M059J (cell line): Measurements from ENCODE around the gene SLCO2B1. TPM values are rescaled to one million over a fixed set of nuclear protein-coding genes. Genes with fewer than 3 reads are reported as not detected.

Experiments
- DNase-seq: peaks from one replicate; pipeline ENCODE4 v3.0.0-alpha.2; 2012; ENCODE audit warnings: low read depth
- total RNA-seq: library from RNA; depleted of rRNA; stranded (reverse); fragments of >200 nt; shearing (Covaris generic); gene quantifications from 2 replicates; pipeline ENCODE4 v1.2.3, GENCODE V29; 2014

SLCO2B1 gene
- total RNA-seq, 1 experiment from 2014 or later: 0.74 TPM

DNA sequence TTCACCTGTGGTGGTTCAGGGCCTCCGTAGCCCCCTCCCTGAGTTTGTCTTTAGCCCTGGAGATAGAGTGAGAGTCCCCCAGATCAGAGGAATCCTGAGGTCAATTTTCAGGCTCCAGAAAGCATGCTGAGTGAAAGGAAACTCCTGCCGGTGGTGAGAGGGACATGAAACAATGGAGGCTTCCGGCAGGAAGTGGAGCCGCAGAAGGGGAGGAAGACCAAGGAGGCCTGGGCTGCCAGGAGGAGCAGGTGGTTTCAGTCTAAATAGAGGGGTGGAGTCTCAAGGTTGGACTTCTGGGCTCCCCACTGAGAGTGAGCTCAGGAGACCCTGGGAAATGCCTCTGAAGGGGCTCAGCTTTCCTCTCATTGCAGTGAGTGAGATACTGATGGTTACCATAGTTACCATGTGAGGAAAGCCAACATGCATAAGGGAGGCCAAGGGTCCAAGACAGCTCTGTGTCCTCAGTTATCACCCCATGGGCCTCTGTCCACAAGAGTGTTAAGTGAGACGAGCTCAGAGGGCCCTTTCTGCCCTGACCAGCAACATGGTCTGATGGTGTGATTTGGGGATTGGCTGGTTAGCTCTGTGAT, 10.7 kb downstream of the SLCO2B1 start:
- no peak for DNase-seq

GRCh38 chr11:75162954-75163353, 12.0 kb downstream of the SLCO2B1 start:
- DNase-seq: no peak

DNA sequence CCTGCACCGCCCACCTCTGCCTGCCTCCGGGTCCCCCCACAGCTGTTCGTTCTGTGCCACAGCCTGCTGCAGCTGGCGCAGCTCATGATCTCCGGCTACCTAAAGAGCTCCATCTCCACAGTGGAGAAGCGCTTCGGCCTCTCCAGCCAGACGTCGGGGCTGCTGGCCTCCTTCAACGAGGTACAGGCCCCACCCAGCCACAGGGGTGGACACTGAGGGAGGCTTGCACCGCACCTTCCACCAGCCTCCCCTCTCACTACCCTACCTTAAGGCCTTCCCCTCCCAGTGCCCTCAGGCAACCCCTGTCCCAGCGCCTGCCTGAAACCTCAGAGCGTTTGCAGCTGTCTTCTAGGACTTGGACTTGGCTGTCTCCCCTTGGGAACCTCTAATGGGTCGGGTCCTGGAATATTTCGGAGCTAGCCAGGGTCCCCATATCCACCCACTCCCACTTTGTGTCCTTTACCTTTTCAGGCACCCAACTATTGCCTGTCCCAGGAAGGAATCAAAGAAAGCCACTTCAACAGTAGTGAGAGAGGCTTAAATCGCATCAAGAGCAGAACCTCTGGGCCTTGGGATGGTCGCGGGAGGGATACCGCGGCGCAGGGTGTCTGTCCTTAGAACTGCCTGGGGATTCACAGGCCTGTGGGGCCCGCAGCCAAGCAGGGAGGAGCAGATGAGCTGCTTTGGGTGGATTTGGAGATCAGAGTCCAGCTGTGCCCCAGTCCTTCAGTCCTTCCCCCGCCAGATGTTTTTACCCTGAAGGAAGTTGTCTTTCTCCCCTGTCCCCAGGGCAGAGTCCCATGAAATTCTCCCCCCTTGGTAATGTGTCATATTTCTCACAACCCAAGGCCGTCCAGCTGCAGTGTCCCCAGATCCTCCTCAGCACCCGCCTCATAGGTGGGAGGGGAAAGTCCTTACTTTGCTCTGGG, 13.3 kb downstream of the SLCO2B1 start:
- no peak for DNase-seq

DNA sequence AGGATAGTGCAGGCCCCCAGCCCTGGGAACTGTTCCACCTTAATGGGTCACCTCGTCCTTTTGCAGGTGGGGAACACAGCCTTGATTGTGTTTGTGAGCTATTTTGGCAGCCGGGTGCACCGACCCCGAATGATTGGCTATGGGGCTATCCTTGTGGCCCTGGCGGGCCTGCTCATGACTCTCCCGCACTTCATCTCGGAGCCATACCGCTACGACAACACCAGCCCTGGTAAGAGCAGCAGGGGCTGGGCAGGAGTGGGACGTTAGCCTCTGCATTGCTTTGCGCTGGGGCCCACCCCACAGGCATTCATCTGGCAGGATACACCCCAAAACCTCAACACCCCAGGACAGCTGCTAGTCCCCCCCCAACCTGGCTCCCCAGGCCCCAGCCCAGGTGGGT, 14.8 kb downstream of the SLCO2B1 start:
- no peak for DNase-seq

DNA sequence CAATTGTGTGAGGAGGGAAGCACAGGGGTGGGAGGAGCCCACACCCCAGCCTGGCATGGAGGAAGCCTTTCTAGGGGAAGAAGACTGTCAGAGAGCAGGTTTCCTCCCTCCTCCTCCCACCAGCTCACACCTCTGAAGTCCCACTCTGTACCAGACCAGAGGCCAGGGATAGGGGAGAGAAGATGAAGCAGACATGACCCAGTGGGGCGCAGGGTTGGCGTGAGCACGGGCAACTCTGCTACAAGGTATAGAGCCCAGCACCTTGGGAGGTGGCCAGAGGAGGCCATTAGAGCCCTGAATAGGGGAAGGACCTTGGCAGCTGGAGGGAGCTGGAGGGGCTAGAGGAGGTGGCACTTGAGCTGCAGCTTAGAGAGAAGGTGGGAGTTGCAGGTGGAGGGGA, 15.9 kb downstream of the SLCO2B1 start:
- no peak for DNase-seq

DNA sequence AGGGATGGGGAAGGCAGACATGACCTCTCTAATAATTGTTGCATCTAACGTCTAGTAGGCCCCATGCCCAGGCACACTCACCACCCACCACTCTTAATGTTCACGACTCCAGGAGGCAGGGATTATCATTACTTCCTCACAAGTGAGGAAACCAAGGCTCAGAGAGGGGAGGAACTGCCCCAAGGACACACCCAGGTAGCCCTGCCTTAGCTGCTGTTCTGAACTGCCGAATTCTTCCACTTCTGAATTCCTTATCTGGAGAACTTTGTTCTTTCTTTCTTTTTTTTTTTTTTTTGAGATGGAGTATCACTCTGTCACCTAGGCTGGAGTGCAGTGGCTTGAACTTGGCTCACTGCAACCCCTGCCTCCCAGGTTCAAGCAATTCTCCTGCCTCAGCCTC, 16.7 kb downstream of the SLCO2B1 start:
- DNase-seq: no peak

GRCh38 chr11:75169101-75169885, 18.4 kb downstream of the SLCO2B1 start:
- no peak for DNase-seq

GRCh38 chr11:75170516-75171201, 19.8 kb downstream of the SLCO2B1 start:
- DNase-seq: no peak

- DNase-seq: no peak
These were observed 22.4 kb downstream of the SLCO2B1 start for GRCh38 chr11:75173336-75173735.

DNA sequence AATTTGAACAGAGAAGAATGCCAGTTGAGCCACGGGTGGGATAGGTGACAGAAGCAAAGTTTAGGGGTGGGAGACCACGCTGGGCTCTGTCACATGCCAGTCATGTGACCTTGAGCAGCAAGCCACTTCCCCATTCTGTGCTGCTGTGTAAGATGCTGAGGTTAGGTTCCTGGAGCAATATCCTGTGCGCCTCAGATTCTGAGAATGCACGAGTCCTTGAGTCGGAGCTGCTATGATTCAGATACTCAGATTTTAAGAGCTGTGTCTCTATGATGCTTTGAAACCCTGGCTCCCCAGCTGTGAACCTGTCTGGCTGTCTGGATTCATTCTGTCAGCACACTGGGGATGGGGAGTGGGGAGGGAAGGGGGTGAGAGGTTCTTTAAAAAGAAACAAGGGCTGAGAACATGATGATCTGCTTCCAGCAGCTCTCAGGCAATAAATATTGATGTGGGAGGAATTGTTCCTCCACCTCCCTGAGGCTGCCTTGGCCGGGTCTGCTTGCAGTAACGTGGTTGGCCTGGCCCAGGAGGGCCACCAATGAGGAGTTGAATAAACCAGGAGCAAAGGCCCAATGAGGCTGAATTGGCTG, 24.0 kb downstream of the SLCO2B1 start:
- no peak for DNase-seq

GRCh38 chr11:75182664-75183063, 31.8 kb downstream of the SLCO2B1 start:
- no peak for DNase-seq

- no peak for DNase-seq
These were observed 33.1 kb downstream of the SLCO2B1 start for GRCh38 chr11:75184051-75184450.

- peak; percentile 33 for DNase-seq
These were observed 34.0 kb downstream of the SLCO2B1 start for GRCh38 chr11:75184757-75185425.

- no peak for DNase-seq
These were observed 35.0 kb downstream of the SLCO2B1 start for GRCh38 chr11:75185866-75186265.

GRCh38 chr11:75186999-75187398, 36.1 kb downstream of the SLCO2B1 start:
- DNase-seq: no peak

DNA sequence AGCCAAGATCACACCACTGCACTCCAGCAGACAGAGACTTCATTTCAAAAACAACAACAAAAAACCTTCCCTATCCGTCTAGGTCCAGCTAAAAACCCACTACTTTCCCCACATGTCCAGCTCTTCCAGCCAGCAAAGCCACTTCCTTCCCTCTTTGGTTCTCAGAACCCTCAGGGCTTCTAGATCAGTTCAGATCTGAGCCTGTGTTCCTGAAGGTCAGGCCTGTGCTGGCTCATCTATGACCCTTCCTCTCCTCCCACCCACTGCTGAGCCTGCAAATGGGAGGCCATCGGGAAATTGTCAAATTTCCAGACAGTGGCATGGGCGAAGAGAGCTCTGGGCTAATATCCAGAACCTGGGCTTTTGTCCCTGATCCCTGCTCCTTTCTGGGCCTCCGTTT, 37.8 kb downstream of the SLCO2B1 start:
- DNase-seq: peak; percentile 49

GRCh38 chr11:75189108-75189507, 38.2 kb downstream of the SLCO2B1 start:
- no peak for DNase-seq

DNA sequence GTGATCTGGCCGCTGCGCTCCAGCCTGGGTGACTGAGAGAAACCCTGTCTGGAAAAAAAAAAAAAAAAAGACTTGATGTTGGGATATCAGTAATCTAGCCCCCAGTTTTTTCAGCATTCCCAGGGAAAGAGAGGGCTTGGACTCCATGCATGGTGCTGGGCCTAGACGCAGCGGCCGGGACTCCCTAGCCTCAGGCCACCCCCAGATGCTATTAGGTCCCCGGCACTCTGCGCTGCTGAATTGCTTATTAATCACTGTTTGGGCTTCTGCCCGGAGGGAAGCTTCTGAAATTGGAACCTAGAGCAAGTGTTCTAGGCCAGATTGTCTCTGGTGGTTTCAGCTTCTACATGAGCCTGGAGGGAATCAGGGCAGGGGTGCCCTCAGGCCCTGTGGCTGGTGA, 39.0 kb downstream of the SLCO2B1 start:
- DNase-seq: peak; percentile 54

GRCh38 chr11:75190652-75191329, 39.9 kb downstream of the SLCO2B1 start:
- no peak for DNase-seq

DNA sequence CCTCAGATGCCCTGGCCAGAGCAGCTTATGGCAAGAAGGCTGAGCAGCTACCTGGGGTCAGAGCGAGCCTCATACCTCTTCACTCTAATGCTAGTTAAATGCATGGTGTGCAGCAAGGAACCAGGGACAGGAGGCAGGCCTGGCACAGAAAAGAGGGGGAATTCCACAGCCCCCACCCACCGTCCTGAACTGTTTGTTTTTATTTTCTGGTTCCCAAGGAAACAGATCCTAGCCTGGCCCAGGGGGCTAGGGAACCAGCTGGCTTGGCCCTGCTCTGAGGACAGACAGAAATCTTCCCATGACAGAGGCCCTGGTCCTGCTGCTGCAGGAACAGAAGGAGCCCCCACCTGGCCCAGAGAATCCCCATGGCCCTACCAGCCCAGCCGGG, 40.4 kb downstream of the SLCO2B1 start:
- DNase-seq: no peak
